Psoas muscle (tissue), 8 donors: Measurements from ENCODE around the gene MYEOV. TPM values are rescaled to one million over a fixed set of nuclear protein-coding genes. Genes with fewer than 3 reads are reported as not detected.

ENCODE experiments used
- ATAC-seq, 4 donors: fragments of 200-7000 bp; cut with Tn5 transposase; one replicate each; pipeline ENCODE4 v1.9.1; 2020; ENCODE audit warnings: moderate library complexity in 3 of 4, mild to moderate bottlenecking in 2 of 4
- DNase-seq, 2 donors: peaks; one replicate each; pipeline ENCODE4 v3.0.0-alpha.2; 2020
- H3K27ac ChIP-seq: fragments of 200-600 bp; one replicate; pipeline ENCODE4 v1.8.0; 2022
- H3K27me3 ChIP-seq, 3 donors: fragments of 200-600 bp in 1 of 3; one replicate each; pipeline versions ENCODE4 v1.6.1 to v1.8.0; 2013 to 2022; ENCODE audit warnings: low read length in 2 of 3, mild to moderate bottlenecking in 2 of 3, moderate library complexity in 1 of 3; ENCODE audit not compliant: insufficient read depth in 3 of 3
- H3K36me3 ChIP-seq, 2 donors: fragments of 200-600 bp in 1 of 2; one replicate each; pipeline versions ENCODE4 v1.6.1 to v1.8.0; 2013 to 2022; ENCODE audit warnings: low read depth in 1 of 2, mild to moderate bottlenecking in 1 of 2, moderate library complexity in 1 of 2; ENCODE audit not compliant: insufficient read depth in 1 of 2
- H3K4me1 ChIP-seq: fragments of 200-600 bp; one replicate; pipeline ENCODE4 v1.8.0; 2022
- H3K4me3 ChIP-seq: fragments of 200-600 bp; one replicate; pipeline ENCODE4 v1.8.0; 2022; ENCODE audit warnings: mild to moderate bottlenecking
- H3K9me3 ChIP-seq: fragments of 200-600 bp; one replicate; pipeline ENCODE4 v1.8.0; 2022
- CTCF ChIP-seq: fragments of 200-600 bp; IDR thresholded peaks from one replicate; pipeline ENCODE4 v1.8.0; 2022; ENCODE audit warnings: antibody characterized with exemption
- WGBS, 3 donors: extraction: QIAGEN DNeasy Blood & Tissue Kit; methylation state at CpG; one replicate each; pipeline versions ENCODE4 v1.1.6 to v1.1.7; 2013; 5-methylcytosine and 5-hydroxymethylcytosine counted together
- intact Hi-C, 2 donors: fragments of 100-400 bp; cut with DNase I; formaldehyde crosslinking; loops; one replicate each; pipeline versions ENCODE4 v1.11.0 to v1.14.2; 2022
- polyA plus RNA-seq, 3 donors: library from polyadenylated mRNA; stranded (reverse); fragments of 200-250 nt; gene quantifications; one replicate each; pipeline ENCODE4 v1.2.3, GENCODE V29; 2013
- total RNA-seq, 4 donors: library from RNA; stranded (reverse); fragmentation: NEBNext Ultra II Directional in 2 of 4; extraction: Animal tissue kit (Norgen Biotek cat#: 25700) in 2 of 4; gene quantifications; one replicate each; pipeline versions ENCODE4 v1.2.1 to v1.2.4, GENCODE V29; 2021 to 2023
- donor health status: healthy with polysubstance abuse.
- donor health status: DM: no; HTN: no; CAD: no; lungs with moderate emphysema.
- donor health status: Bipolar disorder and iron deficiency.
- donor health status: healthy.
- donor health status: DM: yes; HTN: yes; CAD: no.
- donor health status: DM: no; HTN: no; CAD: no.
- donor health status: DM: no; HTN: no; CAD: no.
- donor health status: DM: yes; HTN: yes; CAD: no.

MYEOV gene
- total and polyA plus RNA-seq, 7 donors: 0.09 to 0.27 (median 0.14) TPM; not detected in 3

- Histone ChIP-seq H3K27ac (no peak overlapping the region), H3K4me1 (no peaks in the 10 kb centered on the region), H3K27me3 (no peaks in the 10 kb centered on the region), H3K36me3 (no peaks in the 10 kb centered on the region), H3K9me3 (peaks cover 4% of the 10 kb centered on the region), H3K4me3 (no peak overlapping the region)
- ATAC-seq: no peak
- DNase-seq: no peak
- no peak for TF ChIP-seq CTCF
- intact Hi-C loops: no loop called here
Measured at GRCh38 chr11:69314555-69314954, 20.6 kb downstream of the MYEOV start.

GRCh38 chr11:69316956-69317355, 23.0 kb downstream of the MYEOV start:
- no peaks in the 10 kb centered on the region for H3K27me3 ChIP-seq
- H3K27ac ChIP-seq: no peak overlapping the region
- WGBS, 3 donors: 84 to 88% (median 87%) methylated on average over 4 of the region's 4 CpGs
- H3K36me3 ChIP-seq: no peaks in the 10 kb centered on the region
- no peak for DNase-seq
- H3K4me1 ChIP-seq: no peaks in the 10 kb centered on the region
- ATAC-seq: no peak
- intact Hi-C loops: no loop called here
- TF ChIP-seq CTCF: no peak
- no peak overlapping the region for H3K4me3 ChIP-seq
- peaks cover 4% of the 10 kb centered on the region for H3K9me3 ChIP-seq

GRCh38 chr11:69317401-69318092, 23.6 kb downstream of the MYEOV start:
- Histone ChIP-seq H3K27ac (no peak overlapping the region), H3K4me3 (no peak overlapping the region), H3K4me1 (no peaks in the 10 kb centered on the region), H3K27me3 (no peaks in the 10 kb centered on the region), H3K36me3 (no peaks in the 10 kb centered on the region), H3K9me3 (peaks cover 4% of the 10 kb centered on the region)
- TF ChIP-seq CTCF: no peak
- intact Hi-C loops: no loop called here
- no peak for DNase-seq
- 19 to 36% (median 21%) methylated on average over 2 of the region's 2 CpGs for WGBS, 3 donors
- no peak for ATAC-seq

GRCh38 chr11:69318093-69318420, 24.1 kb downstream of the MYEOV start:
- ATAC-seq (no peak), DNase-seq (no peak)
- H3K4me3 ChIP-seq: no peak overlapping the region
- intact Hi-C loops: no loop called here
- no peaks in the 10 kb centered on the region for H3K4me1 ChIP-seq
- no peak overlapping the region for H3K27ac ChIP-seq
- 58 to 80% (median 70%) methylated on average over 1 of the region's 1 CpG for WGBS, 3 donors
- H3K27me3 ChIP-seq: no peaks in the 10 kb centered on the region
- peaks cover 4% of the 10 kb centered on the region for H3K9me3 ChIP-seq
- no peak for TF ChIP-seq CTCF
- H3K36me3 ChIP-seq: no peaks in the 10 kb centered on the region
